Measurements from ENCODE around the gene TNS3. TPM values are rescaled to one million over a fixed set of nuclear protein-coding genes. Genes with fewer than 3 reads are reported as not detected.

TNS3 gene
- total and polyA plus RNA-seq, 10 of the 15 experiments (the other 5 are each of a cell fraction or from before 2014, with no cell fraction given), result 0.27 to 2.7 (median 0.79) TPM

- TF ChIP-seq ZBTB4 (CRISPR knock-in tag; IDR thresholded peaks at IDR 0.05), result no peak
- TF ChIP-seq FOXM1 (IDR thresholded peaks at IDR 0.05; ENCODE audit: low read depth, low read length), result no peak
- no peak for TF ChIP-seq IKZF2 (IDR thresholded peaks at IDR 0.05)
- TF ChIP-seq MYC (IDR thresholded peaks at IDR 0.05; ENCODE audit: insufficient read depth, insufficient read length, insufficient replicate concordance, low read length, severe bottlenecking), result no peak
- no peak for TF ChIP-seq YBX1 (IDR thresholded peaks at IDR 0.05)
- no peak for TF ChIP-seq IKZF1 (conservative IDR thresholded peaks at IDR 0.05)
- TF ChIP-seq SMC3 (IDR thresholded peaks at IDR 0.05; ENCODE audit: borderline replicate concordance, low read length), result no peak
- no peak for TF ChIP-seq ZBED1 (IDR thresholded peaks at IDR 0.05; ENCODE audit: borderline replicate concordance)
Measured at GRCh38 chr7:47393406-47393805, 188.5 kb downstream of the TNS3 start (continued).

- no peaks in the 10 kb centered on the region; a peak in 1 of 4 replicates for H3K27me3 ChIP-seq (replicated peaks in 1 of 2; ENCODE audit: control insufficient read depth in 2 of 2, insufficient read depth in 2 of 2, low read length in 1 of 2)
- SMC1A ChIA-PET (ENCODE audit: uncharacterized antibody, unreplicated experiment), result no interaction called here
- H3K36me3 ChIP-seq (ENCODE audit: control insufficient read depth in 2 of 2, insufficient read depth in 2 of 2, low read length in 1 of 2), result no peaks in the 10 kb centered on the region
- FAIRE-seq (no peak), DNase-seq (ENCODE audit: low read depth, low spot score) (no peak), ATAC-seq (no peak)
- RAD21 ChIA-PET (ENCODE audit: unreplicated experiment), result no interaction called here
- no peaks in the 10 kb centered on the region for H3K9me3 ChIP-seq (replicated peaks; ENCODE audit: control insufficient read depth, insufficient read depth, low read length)
- intact Hi-C loops (cut with micrococcal nuclease; ENCODE audit: unreplicated experiment), result no loop called here
- BruUV-seq (replicated peaks), result no TSS peak
- in situ Hi-C loops (cut with MboI), result no loop called here
- no peaks in the 10 kb centered on the region for H4K20me1 ChIP-seq (ENCODE audit: control insufficient read depth, insufficient read depth)
- H3K9ac ChIP-seq (ENCODE audit: control insufficient read depth, insufficient read depth, low read length), result no peak overlapping the region
- no peaks in the 10 kb centered on the region for H3K79me2 ChIP-seq (ENCODE audit: control insufficient read depth, insufficient read depth, low read length)
- no peak overlapping the region for H3K4me3 ChIP-seq
- no peak overlapping the region for H2AFZ ChIP-seq (ENCODE audit: control insufficient read depth, low read depth, low read length)
- POLR2A ChIA-PET, result no interaction called here
- H3K4me2 ChIP-seq (ENCODE audit: control insufficient read depth, insufficient read depth), result no peak overlapping the region
- CTCF ChIA-PET, result no interaction called here
- no peak overlapping the region for H3K27ac ChIP-seq (ENCODE audit: control insufficient read depth, insufficient read depth)
- TF ChIP-seq NRF1 (conservative IDR thresholded peaks at IDR 0.05; ENCODE audit: low read depth, low read length) (no peak), CHD4 (IDR thresholded peaks at IDR 0.05) (no peak), SIN3A (IDR thresholded peaks at IDR 0.05; ENCODE audit: low read depth, low read length) (no peak), BACH1 (IDR thresholded peaks at IDR 0.05; ENCODE audit: borderline replicate concordance) (no peak), POU2F2 (IDR thresholded peaks at IDR 0.05; ENCODE audit: borderline replicate concordance, low read depth, low read length) (no peak), PBX3 (IDR thresholded peaks at IDR 0.05; ENCODE audit: insufficient replicate concordance, low read depth, low read length) (no peak), CEBPB (IDR thresholded peaks at IDR 0.05; ENCODE audit: borderline replicate concordance in 1 of 2, low read depth in 2 of 2, low read length in 2 of 2) (no peak)
- TF ChIP-seq, protein P1, sequence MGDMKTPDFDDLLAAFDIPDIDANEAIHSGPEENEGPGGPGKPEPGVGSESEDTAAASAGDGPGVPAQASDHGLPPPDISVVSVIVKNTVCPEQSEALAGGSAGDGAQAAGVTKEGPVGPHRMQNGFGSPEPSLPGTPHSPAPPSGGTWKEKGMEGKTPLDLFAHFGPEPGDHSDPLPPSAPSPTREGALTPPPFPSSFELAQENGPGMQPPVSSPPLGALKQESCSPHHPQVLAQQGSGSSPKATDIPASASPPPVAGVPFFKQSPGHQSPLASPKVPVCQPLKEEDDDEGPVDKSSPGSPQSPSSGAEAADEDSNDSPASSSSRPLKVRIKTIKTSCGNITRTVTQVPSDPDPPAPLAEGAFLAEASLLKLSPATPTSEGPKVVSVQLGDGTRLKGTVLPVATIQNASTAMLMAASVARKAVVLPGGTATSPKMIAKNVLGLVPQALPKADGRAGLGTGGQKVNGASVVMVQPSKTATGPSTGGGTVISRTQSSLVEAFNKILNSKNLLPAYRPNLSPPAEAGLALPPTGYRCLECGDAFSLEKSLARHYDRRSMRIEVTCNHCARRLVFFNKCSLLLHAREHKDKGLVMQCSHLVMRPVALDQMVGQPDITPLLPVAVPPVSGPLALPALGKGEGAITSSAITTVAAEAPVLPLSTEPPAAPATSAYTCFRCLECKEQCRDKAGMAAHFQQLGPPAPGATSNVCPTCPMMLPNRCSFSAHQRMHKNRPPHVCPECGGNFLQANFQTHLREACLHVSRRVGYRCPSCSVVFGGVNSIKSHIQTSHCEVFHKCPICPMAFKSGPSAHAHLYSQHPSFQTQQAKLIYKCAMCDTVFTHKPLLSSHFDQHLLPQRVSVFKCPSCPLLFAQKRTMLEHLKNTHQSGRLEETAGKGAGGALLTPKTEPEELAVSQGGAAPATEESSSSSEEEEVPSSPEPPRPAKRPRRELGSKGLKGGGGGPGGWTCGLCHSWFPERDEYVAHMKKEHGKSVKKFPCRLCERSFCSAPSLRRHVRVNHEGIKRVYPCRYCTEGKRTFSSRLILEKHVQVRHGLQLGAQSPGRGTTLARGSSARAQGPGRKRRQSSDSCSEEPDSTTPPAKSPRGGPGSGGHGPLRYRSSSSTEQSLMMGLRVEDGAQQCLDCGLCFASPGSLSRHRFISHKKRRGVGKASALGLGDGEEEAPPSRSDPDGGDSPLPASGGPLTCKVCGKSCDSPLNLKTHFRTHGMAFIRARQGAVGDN (IDR thresholded peaks at IDR 0.05), result no peak
- 59% methylated on average over 17 of the region's 17 CpGs for WGBS (ENCODE audit: insufficient coverage, insufficient replicate concordance, low lambda C conversion rate, missing lambda C conversion rate)
- H3K4me1 ChIP-seq (ENCODE audit: control insufficient read depth, insufficient read depth, low read length), result no peaks in the 10 kb centered on the region
Measured at GRCh38 chr7:47392241-47392759, 189.6 kb downstream of the TNS3 start.

Data from GM12878 (cell line).